Rectal smooth muscle tissue (tissue), 1 donor: ENCODE results near the gene CLEC16A.

ENCODE experiments used
- H3K27ac ChIP-seq: one replicate; pipeline ENCODE4 v1.7.0; 2013; ENCODE audit warnings: low read depth, low read length, inconsistent platforms
- H3K27me3 ChIP-seq: one replicate; pipeline ENCODE4 v1.7.0; 2013; ENCODE audit warnings: low read length; ENCODE audit not compliant: control insufficient read depth, insufficient read depth
- H3K36me3 ChIP-seq: one replicate; pipeline ENCODE4 v1.7.0; 2013; ENCODE audit warnings: low read length; ENCODE audit not compliant: control insufficient read depth, insufficient read depth
- H3K4me1 ChIP-seq: one replicate; pipeline ENCODE4 v1.7.0; 2013; ENCODE audit warnings: low read length; ENCODE audit not compliant: control insufficient read depth, insufficient read depth
- H3K4me3 ChIP-seq: one replicate; pipeline ENCODE4 v1.7.0; 2013; ENCODE audit warnings: low read length
- H3K9ac ChIP-seq: one replicate; pipeline ENCODE4 v1.7.0; 2013; ENCODE audit warnings: low read length

The CLEC16A gene

DNA sequence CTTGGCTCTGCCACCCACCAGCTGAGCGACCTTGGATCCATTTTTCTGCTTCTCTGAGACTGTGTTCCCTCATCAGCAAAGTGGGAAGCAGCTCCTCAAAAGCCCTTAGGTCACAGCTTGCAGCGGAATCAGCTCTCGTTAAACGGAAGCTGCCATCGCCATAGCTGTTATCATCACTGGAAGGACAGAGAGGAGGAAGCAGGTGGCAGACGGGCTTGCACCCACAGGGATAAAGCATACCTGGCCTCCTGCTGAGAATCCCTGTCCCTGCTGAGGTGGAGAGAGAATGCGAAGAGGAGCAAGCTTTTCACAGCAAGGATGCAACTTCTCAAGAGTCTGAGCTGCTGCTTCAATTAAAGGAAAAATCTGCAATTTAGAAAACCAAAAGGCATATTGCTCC lies 106.6 kb downstream of the CLEC16A start:
- H3K4me1 ChIP-seq: peaks cover 4% of the 10 kb centered on the region
- no peak overlapping the region for H3K27ac ChIP-seq
- H3K4me3 ChIP-seq: no peak overlapping the region
- H3K9ac ChIP-seq: no peak overlapping the region
- H3K36me3 ChIP-seq: peaks cover 2% of the 10 kb centered on the region
- H3K27me3 ChIP-seq: no peaks in the 10 kb centered on the region

DNA sequence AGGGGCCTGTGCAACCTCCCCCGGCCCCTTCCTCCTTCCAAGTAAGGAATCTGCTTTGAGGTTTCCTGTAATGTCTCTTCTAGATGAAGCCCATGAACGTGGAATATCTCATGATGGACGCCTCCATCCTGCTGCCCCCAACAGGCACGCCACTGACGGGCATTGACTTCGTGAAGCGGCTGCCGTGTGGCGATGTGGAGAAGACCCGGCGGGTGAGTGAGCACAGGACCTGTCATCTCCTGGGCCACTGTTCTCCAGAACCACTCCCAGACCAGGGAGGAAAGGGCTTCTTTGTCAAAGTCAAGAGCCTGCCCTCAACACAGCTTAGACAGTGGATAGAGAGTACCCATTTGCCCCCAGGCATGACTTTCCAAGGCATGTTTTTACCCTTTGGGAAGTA lies 107.1 kb downstream of the CLEC16A start:
- no peak overlapping the region for H3K27ac ChIP-seq
- H3K4me3 ChIP-seq: no peak overlapping the region
- H3K27me3 ChIP-seq: no peaks in the 10 kb centered on the region
- H3K4me1 ChIP-seq: peaks cover 2% of the 10 kb centered on the region
- no peak overlapping the region for H3K9ac ChIP-seq
- peaks cover 2% of the 10 kb centered on the region for H3K36me3 ChIP-seq

DNA sequence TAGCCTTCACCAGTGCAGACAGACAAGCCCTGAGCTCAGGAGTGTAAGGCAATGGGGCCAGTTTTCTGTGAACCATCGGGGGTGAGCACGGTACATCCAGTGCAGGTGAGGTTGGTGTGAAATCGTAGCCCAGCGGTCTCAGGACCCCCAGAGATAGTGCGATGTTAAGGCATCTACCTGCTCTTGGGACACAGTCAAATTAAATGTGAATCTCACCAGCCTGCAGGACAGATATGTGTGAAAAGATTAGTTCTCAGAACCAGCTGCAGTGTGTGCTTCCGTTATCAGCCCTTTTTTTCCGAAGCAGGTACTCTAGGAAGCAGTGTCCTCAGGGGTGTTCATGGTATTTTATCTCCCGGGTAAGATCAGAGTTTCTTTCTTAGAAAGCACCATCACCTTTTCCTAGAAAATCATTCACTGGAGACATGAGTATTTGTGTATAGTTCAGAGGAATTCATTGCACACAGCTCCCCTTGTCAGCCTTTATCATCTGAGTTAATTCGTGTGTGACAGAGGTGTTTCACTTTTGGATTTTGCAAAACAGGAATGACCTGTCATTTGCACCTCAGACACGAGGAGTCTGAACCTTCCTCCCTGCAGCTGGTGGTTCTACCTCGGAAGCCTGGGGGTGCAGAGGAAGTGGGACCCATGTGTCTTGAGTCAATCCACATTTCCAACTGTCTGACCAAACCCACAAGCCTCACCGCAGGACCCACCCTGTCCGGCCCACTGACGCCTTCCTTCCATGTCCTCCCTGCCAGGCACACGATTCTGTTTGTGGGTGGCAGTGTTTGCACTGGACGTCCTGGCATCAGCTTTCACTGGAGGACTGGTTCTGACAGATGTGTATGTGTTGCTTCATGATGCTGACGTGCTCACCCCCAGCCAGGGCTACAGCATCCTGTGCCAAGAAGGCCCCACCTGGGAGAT lies 107.8 kb downstream of the CLEC16A start:
- Histone ChIP-seq H3K4me3 (no peak overlapping the region), H3K36me3 (peaks cover 2% of the 10 kb centered on the region), H3K4me1 (no peaks in the 10 kb centered on the region), H3K27me3 (no peaks in the 10 kb centered on the region), H3K9ac (no peak overlapping the region), H3K27ac (no peak overlapping the region)

DNA sequence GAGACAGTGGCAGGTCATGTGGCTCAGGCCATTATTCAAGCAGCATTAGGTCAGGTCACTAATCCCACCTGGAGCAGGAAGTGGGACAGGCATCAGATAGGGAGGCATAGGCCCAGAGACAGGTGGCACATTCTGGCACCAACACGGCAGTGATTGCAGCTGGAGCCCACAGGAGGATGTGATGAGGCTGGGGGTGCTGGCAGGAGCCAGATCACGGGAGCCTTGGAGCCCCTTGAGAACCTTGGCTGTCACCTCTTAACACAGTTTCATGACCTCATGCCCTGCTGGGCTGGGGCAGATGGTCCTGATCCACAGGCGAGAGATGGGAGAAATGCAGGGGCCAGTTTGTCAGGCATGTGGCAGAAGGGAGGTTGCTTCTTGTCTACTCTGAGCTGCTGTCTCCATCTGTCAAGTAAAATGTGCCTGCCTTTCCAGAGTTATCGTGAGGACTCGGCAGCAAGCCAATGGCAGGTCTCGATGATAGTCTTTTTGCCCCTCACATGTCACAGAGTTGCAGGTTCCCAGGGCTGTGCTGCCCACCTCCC lies 109.6 kb downstream of the CLEC16A start:
- Histone ChIP-seq H3K27me3 (no peaks in the 10 kb centered on the region), H3K4me1 (no peaks in the 10 kb centered on the region), H3K36me3 (no peaks in the 10 kb centered on the region), H3K27ac (no peak overlapping the region), H3K9ac (no peak overlapping the region), H3K4me3 (no peak overlapping the region)

DNA sequence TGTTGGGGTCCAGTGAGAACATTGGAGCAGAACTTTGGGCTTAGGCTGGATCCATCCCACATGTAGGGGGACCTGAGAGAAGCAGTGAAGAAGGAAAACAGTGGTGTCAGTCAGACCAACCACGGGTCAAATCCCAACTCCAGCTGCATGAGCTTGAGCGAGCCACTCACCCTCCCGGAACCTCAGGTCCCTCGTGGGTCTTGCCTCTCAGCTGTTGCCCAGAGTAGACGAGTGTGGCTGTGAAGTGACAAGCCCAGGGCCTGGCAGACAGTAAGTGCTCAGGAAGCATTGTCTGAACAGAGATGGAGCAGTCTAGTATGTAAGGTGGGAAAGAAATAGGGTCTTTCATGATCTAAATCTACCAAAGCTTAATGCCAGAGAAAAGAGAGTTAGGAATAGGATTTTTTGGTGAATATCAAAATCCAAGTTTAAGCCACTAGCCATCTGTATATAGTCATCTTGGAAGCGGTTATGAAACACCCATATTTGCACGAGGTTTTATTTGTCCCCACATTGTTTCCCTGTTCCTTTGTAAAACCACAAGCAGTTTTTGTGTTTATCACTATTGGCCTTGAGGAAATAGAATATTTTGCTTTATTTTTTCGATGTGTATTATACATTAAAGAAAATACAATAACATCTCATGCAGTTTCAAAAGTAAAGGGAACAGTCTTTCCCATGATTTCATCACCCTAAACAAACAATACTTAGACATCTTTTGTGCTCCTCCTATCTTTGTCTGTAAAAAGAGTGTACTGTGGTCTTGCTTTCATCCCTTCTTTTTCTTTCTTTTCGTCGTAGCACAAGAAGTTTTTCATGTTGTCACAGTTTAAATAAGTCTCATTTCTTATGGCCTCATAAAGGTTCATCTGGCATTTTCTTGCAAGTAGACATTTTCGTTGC lies 112.0 kb downstream of the CLEC16A start:
- no peak overlapping the region for H3K9ac ChIP-seq
- no peaks in the 10 kb centered on the region for H3K36me3 ChIP-seq
- no peak overlapping the region for H3K4me3 ChIP-seq
- no peak overlapping the region for H3K27ac ChIP-seq
- no peaks in the 10 kb centered on the region for H3K4me1 ChIP-seq
- no peaks in the 10 kb centered on the region for H3K27me3 ChIP-seq

DNA sequence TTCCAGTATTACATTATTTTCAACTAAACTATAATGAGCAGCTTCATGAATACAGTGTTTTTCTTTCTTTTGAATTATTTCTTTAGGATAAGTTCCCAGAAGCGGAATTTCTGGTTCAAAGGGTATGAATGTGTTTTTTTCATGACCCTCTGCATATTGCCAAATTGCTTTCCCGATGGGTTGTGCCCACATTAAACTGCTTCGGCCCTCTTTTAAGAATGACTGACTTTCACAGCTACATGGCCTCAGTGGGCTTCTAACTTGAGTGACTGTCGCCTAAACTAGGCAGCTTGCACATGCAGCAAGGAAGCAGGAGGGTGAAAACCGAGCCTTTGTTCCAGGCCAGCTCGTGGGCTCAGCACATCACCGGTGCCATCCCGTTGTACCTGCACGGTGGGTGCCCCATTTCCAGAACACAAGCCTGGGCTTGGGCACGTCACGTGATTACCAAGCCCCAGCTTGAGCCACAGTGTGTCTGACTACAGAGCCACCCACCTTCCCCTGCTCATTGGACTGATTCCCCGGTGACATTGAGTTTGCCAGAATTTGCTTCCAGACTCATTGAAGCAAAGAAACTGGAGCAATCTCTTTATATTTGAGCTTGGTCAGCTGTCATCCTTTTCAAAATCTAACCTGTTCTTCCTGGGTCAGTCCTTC lies 112.8 kb downstream of the CLEC16A start:
- Histone ChIP-seq H3K27ac (no peak overlapping the region), H3K36me3 (no peaks in the 10 kb centered on the region), H3K4me1 (no peaks in the 10 kb centered on the region), H3K4me3 (no peak overlapping the region), H3K27me3 (no peaks in the 10 kb centered on the region), H3K9ac (no peak overlapping the region)

DNA sequence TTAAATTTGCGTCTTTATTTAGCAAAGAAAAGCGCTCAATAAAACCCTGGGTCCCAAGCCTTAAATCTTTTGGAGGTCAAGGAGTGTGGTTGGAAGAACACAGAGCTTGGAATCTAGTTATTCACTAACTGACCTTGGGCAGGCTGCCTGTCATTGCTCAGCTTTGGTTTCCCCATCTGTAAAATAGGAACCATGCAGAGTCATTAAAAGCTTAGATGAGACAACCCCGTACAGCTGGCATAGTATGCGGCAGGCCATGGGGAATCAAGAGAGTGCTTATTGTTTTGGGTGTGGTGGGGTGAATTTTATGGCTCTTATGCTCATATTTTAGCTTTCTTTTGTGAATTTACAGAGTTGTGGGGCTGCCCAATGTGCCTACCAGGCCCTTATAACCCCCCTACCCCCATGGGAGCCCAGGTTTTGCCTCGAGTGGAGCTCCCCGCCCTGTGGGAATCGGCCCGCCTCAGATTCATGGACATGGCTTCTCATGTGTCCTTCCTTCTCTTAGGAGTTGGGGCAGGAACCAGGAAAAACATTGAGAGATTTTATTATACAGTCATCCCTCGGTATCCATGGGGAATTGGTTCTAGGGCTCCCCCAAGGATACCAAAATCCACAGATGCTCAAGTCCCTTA lies 113.5 kb downstream of the CLEC16A start:
- Histone ChIP-seq H3K4me1 (no peaks in the 10 kb centered on the region), H3K27ac (no peak overlapping the region), H3K27me3 (no peaks in the 10 kb centered on the region), H3K9ac (no peak overlapping the region), H3K36me3 (no peaks in the 10 kb centered on the region), H3K4me3 (no peak overlapping the region)

DNA sequence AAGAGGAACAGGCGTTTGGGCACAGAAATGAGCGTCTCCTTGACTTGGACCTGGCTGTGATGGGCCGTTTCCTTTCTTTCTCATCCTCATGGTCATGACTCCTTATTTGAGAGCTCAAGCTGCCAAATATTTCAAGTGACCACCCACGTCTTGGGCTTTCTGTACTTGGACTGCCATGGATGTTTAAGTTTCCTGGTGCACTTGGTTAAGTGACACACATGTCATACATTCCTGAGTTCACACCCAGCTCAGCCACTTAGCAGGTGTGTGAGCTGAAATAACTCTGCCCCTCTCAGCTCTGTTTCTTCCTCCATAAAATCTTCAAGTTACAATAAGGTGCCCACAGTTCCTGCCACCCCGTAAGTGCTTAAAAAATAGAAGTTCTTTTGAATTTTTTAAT lies 114.5 kb downstream of the CLEC16A start:
- Histone ChIP-seq H3K36me3 (no peaks in the 10 kb centered on the region), H3K4me3 (no peak overlapping the region), H3K9ac (no peak overlapping the region), H3K27ac (no peak overlapping the region), H3K4me1 (no peaks in the 10 kb centered on the region), H3K27me3 (no peaks in the 10 kb centered on the region)

DNA sequence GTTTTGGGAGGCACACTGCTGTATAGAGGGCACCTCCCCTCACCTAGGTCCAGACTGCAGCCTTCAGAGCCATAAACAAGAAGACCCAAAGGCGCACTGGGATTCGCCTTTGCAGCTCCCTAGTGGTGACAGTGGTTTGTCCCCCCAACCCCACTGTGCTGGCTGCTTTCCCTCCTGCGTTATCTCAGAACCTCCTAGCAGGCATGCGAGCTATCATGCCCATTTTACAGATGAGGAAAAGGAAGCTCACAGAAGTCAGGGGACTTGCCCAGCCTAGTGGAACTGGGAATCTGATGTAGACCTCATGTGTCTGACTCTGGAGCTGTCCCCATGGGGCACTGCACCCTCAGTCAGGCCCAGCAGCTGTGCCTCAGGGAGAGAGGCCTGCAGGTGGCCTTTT lies 115.2 kb downstream of the CLEC16A start:
- Histone ChIP-seq H3K36me3 (no peaks in the 10 kb centered on the region), H3K4me1 (no peaks in the 10 kb centered on the region), H3K27ac (no peak overlapping the region), H3K9ac (no peak overlapping the region), H3K27me3 (no peaks in the 10 kb centered on the region), H3K4me3 (no peak overlapping the region)

DNA sequence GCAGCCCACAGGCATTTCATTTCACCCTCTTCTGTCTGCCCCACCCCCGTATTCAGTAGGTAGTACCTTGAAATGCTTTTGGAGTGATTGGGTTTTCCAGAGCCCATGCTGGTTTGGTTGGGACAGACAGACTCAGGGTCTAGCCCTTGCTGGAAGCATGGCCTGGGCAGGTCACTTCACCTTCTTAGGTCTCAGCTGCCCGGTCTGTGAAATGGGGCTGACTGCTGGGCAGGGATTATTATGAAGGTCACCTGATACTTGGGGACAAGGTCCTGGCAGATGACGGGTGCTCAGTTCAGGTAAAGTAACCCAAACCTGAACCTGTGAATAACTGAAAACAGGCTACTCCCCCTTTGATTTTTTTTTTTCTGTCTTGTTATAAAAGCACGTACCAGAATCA lies 116.0 kb downstream of the CLEC16A start:
- Histone ChIP-seq H3K4me3 (no peak overlapping the region), H3K27me3 (no peaks in the 10 kb centered on the region), H3K9ac (no peak overlapping the region), H3K4me1 (no peaks in the 10 kb centered on the region), H3K36me3 (no peaks in the 10 kb centered on the region), H3K27ac (no peak overlapping the region)

DNA sequence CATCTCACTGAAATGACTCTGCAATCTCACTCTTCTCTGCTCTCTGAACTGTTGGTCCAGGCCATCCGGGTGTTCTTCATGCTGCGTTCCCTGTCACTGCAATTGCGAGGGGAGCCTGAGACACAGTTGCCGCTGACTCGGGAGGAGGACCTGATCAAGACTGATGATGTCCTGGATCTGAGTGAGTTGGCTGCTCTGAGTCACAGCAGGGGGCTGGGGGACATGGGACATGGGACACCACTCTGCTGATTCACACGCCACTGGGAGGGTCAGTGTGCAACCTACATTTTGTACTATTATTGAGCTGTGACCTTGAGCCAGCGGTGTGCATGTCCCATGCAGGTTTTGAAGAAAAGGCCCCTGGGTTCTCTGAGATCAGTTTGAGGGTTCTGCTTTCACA lies 116.5 kb downstream of the CLEC16A start:
- no peaks in the 10 kb centered on the region for H3K4me1 ChIP-seq
- H3K36me3 ChIP-seq: no peaks in the 10 kb centered on the region
- no peak overlapping the region for H3K4me3 ChIP-seq
- no peaks in the 10 kb centered on the region for H3K27me3 ChIP-seq
- H3K27ac ChIP-seq: no peak overlapping the region
- no peak overlapping the region for H3K9ac ChIP-seq
